ENCODE data around the gene RIMBP2.

RIMBP2 gene, protein sequence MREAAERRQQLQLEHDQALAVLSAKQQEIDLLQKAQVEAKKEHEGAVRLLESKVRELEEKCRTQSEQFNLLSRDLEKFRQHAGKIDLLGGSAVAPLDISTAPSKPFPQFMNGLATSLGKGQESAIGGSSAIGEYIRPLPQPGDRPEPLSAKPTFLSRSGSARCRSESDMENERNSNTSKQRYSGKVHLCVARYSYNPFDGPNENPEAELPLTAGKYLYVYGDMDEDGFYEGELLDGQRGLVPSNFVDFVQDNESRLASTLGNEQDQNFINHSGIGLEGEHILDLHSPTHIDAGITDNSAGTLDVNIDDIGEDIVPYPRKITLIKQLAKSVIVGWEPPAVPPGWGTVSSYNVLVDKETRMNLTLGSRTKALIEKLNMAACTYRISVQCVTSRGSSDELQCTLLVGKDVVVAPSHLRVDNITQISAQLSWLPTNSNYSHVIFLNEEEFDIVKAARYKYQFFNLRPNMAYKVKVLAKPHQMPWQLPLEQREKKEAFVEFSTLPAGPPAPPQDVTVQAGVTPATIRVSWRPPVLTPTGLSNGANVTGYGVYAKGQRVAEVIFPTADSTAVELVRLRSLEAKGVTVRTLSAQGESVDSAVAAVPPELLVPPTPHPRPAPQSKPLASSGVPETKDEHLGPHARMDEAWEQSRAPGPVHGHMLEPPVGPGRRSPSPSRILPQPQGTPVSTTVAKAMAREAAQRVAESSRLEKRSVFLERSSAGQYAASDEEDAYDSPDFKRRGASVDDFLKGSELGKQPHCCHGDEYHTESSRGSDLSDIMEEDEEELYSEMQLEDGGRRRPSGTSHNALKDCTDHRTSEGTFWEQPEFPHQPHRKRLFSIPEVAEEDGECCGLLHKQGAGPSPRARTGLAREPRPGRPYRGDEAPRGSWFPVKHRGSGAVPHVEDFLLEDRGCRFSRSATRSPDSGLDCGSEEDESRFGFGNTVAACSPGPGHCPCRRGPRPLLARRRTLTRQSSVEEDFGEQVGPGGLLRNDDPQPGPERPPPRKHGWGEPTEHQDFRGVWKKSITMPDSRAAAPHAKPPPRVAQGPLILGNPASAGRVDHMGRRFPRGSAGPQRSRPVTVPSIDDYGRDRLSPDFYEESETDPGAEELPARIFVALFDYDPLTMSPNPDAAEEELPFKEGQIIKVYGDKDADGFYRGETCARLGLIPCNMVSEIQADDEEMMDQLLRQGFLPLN (N-terminal part only)

DNA sequence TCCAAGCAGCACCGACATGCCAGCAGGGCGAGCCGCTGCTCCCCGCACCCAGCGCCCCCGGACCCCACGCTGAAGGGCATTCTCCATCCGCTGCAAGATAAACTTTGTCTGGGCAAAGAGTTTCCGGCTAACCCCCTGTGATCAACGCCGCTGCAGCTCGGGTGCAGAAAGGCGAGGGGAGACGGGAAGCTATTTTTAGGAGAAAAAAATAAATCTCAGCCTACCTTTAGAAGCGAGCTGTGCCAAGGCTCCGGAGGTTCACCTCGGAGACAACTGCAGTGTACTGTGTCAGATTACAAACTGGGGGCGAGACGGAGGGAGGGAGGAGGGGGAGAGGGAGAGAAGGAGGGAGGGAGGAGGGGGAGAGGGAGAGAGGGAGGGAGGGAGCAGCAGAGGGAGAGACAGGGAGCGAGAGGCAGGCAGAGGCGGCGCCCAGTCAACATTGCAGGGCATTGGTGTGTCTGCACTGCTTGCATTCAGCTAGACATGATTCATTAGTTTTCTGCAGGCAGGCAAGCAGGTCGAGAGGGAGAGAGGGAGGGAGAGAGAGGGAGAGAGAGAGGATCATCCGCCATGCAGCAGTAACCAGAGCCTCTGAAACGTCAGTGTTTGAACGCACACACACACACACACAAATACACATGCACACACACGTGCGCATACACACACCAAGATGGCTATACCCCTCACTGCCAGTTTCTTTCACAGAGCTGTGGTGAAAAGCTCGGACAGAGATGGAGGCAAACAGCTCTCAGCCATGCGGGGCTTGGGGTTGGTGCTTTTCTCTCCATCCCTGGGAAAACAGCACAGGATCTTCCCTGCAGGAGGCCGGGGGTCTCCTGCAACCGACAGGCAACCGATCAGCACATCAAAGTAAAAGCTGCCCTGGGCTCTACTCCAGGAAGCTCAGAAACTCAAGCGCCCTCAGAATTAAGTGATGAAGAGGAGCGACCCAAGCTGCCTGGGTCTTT lies at the start of gene RIMBP2:
Gene RIMBP2 (minus strand): TSS at position 302 of the 971 bp plus-strand sequence. CDS start 237,286 bp downstream, outside the sequence.
- DNase-seq (ENCODE audit: extremely low read depth, low read depth): no peak
- TF ChIP-seq, protein P1, sequence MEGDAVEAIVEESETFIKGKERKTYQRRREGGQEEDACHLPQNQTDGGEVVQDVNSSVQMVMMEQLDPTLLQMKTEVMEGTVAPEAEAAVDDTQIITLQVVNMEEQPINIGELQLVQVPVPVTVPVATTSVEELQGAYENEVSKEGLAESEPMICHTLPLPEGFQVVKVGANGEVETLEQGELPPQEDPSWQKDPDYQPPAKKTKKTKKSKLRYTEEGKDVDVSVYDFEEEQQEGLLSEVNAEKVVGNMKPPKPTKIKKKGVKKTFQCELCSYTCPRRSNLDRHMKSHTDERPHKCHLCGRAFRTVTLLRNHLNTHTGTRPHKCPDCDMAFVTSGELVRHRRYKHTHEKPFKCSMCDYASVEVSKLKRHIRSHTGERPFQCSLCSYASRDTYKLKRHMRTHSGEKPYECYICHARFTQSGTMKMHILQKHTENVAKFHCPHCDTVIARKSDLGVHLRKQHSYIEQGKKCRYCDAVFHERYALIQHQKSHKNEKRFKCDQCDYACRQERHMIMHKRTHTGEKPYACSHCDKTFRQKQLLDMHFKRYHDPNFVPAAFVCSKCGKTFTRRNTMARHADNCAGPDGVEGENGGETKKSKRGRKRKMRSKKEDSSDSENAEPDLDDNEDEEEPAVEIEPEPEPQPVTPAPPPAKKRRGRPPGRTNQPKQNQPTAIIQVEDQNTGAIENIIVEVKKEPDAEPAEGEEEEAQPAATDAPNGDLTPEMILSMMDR (IDR thresholded peaks at IDR 0.05; ENCODE audit: low read depth, low read length): no peak

DNA sequence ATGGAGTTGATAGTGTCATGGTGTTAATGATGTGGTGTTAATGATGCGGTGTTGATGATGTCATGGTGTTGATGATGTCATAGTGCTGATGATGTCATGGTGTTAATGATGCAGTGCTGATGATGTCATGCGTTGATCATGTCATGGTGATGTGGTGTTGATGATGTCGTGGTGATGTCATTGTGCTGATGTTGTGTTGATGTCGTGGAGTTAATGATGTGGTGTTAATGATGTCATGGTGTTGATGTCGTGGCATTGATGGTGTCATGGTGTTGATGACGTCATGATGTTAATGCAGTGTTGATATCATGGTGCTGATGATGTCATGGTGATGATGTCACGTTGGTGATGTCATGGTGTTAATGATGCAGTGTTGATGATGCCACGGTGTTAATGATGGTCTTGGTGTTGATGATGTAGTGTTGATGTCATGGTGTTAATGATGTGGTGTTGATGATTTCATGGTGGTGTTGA lies 49.1 kb upstream of the RIMBP2 start:
- TF ChIP-seq, protein P1 (IDR thresholded peaks at IDR 0.05; ENCODE audit: low read depth, low read length): no peak
- DNase-seq (ENCODE audit: extremely low read depth, low read depth): no peak

DNA sequence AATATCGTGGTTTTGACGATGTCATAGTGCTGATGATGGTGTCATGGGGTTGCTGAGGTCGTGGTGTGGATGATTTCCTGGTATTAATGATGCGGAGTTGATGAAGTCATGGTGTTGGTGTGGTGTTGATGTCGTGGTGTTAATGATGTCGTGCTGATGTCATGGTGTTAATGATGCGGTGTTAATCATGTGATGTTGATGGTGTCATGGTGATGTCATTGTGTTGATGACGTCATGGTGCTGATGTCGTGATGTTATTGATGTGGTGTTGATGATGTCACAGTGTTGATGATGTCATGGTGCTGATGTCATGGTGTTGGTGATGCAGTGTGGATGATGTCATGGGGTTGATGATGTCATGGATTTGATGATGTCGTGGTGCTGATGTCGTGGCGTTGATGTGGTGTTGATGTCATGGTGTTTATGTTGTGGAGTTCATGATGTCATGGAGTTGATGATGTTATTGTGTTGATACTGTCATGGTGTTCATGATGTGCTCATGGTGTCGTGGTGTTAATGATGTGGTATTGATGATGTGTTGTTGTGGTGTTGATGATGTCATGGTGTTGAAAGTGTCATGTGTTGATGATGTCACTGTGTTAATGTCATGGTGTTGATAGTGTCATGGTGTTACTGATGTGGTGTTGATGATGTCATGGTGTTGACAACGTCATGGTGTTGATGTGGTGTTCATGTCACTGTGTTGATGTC lies 48.5 kb upstream of the RIMBP2 start:
- no peak for DNase-seq (ENCODE audit: extremely low read depth, low read depth)
- TF ChIP-seq, protein P1 (IDR thresholded peaks at IDR 0.05; ENCODE audit: low read depth, low read length): no peak

DNA sequence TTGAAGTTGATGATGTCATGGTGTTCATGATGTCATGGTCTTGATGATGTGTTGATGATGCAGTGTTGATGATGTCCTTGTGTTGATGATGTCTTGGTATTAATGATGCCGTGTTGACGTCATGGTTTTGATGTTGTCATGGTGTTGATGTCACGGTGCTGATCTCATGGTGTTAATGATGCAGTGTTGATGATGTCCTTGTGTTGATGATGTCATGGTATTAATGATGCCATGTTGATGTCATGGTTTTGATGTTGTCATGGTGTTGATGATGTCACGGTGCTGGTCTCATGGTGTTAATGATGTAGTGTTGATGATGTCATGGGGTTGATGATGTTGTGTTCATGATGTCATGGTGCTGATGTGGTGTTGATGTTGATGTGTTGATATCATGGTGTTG lies 48.0 kb upstream of the RIMBP2 start:
- TF ChIP-seq, protein P1 (IDR thresholded peaks at IDR 0.05; ENCODE audit: low read depth, low read length): no peak
- no peak for DNase-seq (ENCODE audit: extremely low read depth, low read depth)

DNA sequence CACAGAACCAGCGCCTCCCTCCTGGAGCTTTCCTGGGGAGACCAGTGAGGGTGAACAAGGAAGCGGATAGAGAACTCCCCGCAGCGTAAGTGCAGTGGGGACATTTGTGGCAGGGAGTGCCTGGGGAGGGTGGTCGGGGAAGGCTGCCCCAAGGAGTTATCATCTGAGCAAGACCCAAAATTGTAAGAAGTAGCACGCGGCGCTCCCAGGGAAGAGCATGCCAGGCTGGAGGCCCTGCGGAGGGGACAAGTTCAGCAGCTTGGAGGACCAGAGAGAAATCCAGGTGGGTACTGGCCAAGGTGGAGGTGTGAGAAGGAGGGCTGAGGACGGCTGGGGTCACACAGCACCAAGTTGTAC lies 46.2 kb upstream of the RIMBP2 start:
- TF ChIP-seq, protein P1 (IDR thresholded peaks at IDR 0.05; ENCODE audit: low read depth, low read length): no peak
- DNase-seq (ENCODE audit: extremely low read depth, low read depth): no peak
